Liver (tissue), 3 donors: Measurements from ENCODE around the gene BASP1.

Experiments
- MAX ChIP-seq: IDR thresholded peaks from 2 replicates; pipeline ENCODE4 v1.6.1; 2016; ENCODE audit warnings: antibody characterized with exemption
- TAF1 ChIP-seq: conservative IDR thresholded peaks from 2 replicates; pipeline ENCODE4 v1.6.1; 2016; ENCODE audit warnings: antibody characterized with exemption, mild to moderate bottlenecking
- TF ChIP-seq, protein P1 (sequence below): fragments of 150-350 bp; IDR thresholded peaks from 2 replicates; pipeline ENCODE4 v1.5.1; 2017; ENCODE audit warnings: improper control_type of control experiment, low read depth, low read length; ENCODE audit not compliant: missing input control
- donor health status: healthy.
- donor health status: healthy.

- TF ChIP-seq MAX (no peak), TAF1 (no peak)
- TF ChIP-seq, protein P1, sequence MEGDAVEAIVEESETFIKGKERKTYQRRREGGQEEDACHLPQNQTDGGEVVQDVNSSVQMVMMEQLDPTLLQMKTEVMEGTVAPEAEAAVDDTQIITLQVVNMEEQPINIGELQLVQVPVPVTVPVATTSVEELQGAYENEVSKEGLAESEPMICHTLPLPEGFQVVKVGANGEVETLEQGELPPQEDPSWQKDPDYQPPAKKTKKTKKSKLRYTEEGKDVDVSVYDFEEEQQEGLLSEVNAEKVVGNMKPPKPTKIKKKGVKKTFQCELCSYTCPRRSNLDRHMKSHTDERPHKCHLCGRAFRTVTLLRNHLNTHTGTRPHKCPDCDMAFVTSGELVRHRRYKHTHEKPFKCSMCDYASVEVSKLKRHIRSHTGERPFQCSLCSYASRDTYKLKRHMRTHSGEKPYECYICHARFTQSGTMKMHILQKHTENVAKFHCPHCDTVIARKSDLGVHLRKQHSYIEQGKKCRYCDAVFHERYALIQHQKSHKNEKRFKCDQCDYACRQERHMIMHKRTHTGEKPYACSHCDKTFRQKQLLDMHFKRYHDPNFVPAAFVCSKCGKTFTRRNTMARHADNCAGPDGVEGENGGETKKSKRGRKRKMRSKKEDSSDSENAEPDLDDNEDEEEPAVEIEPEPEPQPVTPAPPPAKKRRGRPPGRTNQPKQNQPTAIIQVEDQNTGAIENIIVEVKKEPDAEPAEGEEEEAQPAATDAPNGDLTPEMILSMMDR, result no peak
These were observed 41.0 kb downstream of the BASP1 start for GRCh38 chr5:17258431-17258830.
